Heart left ventricle (tissue), 16 donors: ENCODE measurements around the gene SLITRK2. TPM values are rescaled to one million over a fixed set of nuclear protein-coding genes. Genes with fewer than 3 reads are reported as not detected.

Experiments
- ATAC-seq, 4 donors: fragments of 200-7000 bp; cut with Tn5 transposase; one replicate each; pipeline ENCODE4 v1.9.1; 2020 to 2022; ENCODE audit warnings: moderate library complexity in 4 of 4, mild to moderate bottlenecking in 3 of 4, moderate number of reproducible peaks in 1 of 4
- DNase-seq, 5 donors: peaks; one replicate each; pipeline ENCODE4 v3.0.0-alpha.2; 2020
- H3K27ac ChIP-seq, 12 donors: fragments of 200-600 bp; sonication (generic) in 4 of 12; one replicate each; pipeline versions ENCODE4 v1.5.0 to v1.8.0; 2016 to 2022; ENCODE audit warnings: mild to moderate bottlenecking in 2 of 12
- H3K27me3 ChIP-seq, 9 donors: fragments of 200-600 bp; sonication (generic) in 2 of 9; one replicate each; pipeline versions ENCODE4 v1.5.1 to v1.8.0; 2016 to 2022; ENCODE audit warnings: mild to moderate bottlenecking in 3 of 9
- H3K36me3 ChIP-seq, 9 donors: fragments of 200-600 bp; sonication (generic) in 2 of 9; one replicate each; pipeline versions ENCODE4 v1.5.0 to v1.8.0; 2018 to 2022; ENCODE audit warnings: mild to moderate bottlenecking in 2 of 9
- H3K4me1 ChIP-seq, 12 donors: fragments of 200-600 bp; sonication (generic) in 4 of 12; one replicate each; pipeline versions ENCODE4 v1.5.0 to v1.8.0; 2016 to 2022; ENCODE audit warnings: mild to moderate bottlenecking in 3 of 12
- H3K4me3 ChIP-seq, 12 donors: fragments of 200-600 bp; sonication (generic) in 4 of 12; one replicate each; pipeline versions ENCODE4 v1.5.0 to v1.8.0; 2017 to 2022; ENCODE audit warnings: mild to moderate bottlenecking in 9 of 12, moderate library complexity in 4 of 12
- H3K9me3 ChIP-seq, 12 donors: fragments of 200-600 bp; sonication (generic) in 4 of 12; one replicate each; pipeline versions ENCODE4 v1.5.0 to v1.8.0; 2016 to 2022; ENCODE audit warnings: mild to moderate bottlenecking in 1 of 12
- CTCF ChIP-seq, 12 donors: fragments of 200-600 bp; sonication (generic) in 4 of 12; IDR thresholded peaks; one replicate each; pipeline versions ENCODE4 v1.5.0 to v1.8.0; 2018 to 2022; ENCODE audit warnings: antibody characterized with exemption in 12 of 12, mild to moderate bottlenecking in 5 of 12
- POLR2A ChIP-seq, 2 donors: fragments of 450-650 bp; IDR thresholded peaks; one replicate each; pipeline ENCODE4 v1.6.1; 2017; ENCODE audit warnings: antibody characterized with exemption in 2 of 2, mild to moderate bottlenecking in 2 of 2, moderate library complexity in 2 of 2
- WGBS, 4 donors: extraction: QIAGEN DNeasy Blood & Tissue Kit in 2 of 4; methylation state at CpG; one replicate each; pipeline versions ENCODE4 v1.1.5 to v1.1.7; 2013 to 2018; 5-methylcytosine and 5-hydroxymethylcytosine counted together
- intact Hi-C, 10 donors: fragments of 100-400 bp; cut with DNase I; formaldehyde crosslinking; loops; one replicate each; pipeline versions ENCODE4 v1.11.1 to v1.14.2; 2022
- polyA plus RNA-seq, 2 donors: library from polyadenylated mRNA; stranded (reverse); fragments of 200-250 nt; gene quantifications; one replicate each; pipeline ENCODE4 v1.2.3, GENCODE V29; 2013
- total RNA-seq, 9 donors: library from RNA; depleted of rRNA in 2 of 9; stranded (reverse); fragments of >200 nt in 2 of 9; fragmentation: NEBNext Ultra II Directional in 3 of 9; extraction: Animal tissue kit (Norgen Biotek cat#: 25700) in 3 of 9; gene quantifications; one replicate each; pipeline versions ENCODE4 v1.1.0 to v1.2.4, GENCODE V29; 2016 to 2023
- donor health status: ischemic (EF 13 %, LVEDD 7.1; RV severe dilation, severe dysfunction).
- donor health status: healthy with polysubstance abuse.
- donor health status: DM: no; HTN: yes; CAD: no.
- donor health status: DM: no; HTN: no; CAD: no.
- donor health status: ischemic (EF 25% LVEDD 6.9; RV normal size, moderate dysfunction).
- donor health status: ischemic (EF 25% LVEDD 5.7; RV mildly dilated, moderate dysfunction).
- donor health status: healthy.
- donor health status: DM: yes; HTN: yes; CAD: no.
- donor health status: ischemic (EF 35%, LVEDD 5.7; RV mildly dilated, moderate dysfunction).
- donor health status: nonischemic (EF 11% LVEDD 7.7; RV severe dilation, severe dysfunction).
- donor health status: DM: yes; HTN: yes; CAD: no.
- donor health status: PGD.
- donor health status: ischemic (EF 29% LVEDD 5.4; RV normal size, mild dysfunction).
- donor health status: nonischemic (EF 23%, LVEDD 6.1; RV moderate dilation, normal function).

Gene SLITRK2
- total and polyA plus RNA-seq, 11 donors: 0.05 to 1.1 (median 0.14) TPM

- peaks cover 0 to 18% (median 0%) of the 10 kb centered on the region in 9 donors for H3K27me3 ChIP-seq
- H3K4me3 ChIP-seq: no peak overlapping the region
- no peaks in the 10 kb centered on the region for H3K4me1 ChIP-seq
- no peak for TF ChIP-seq POLR2A (IDR thresholded peaks at IDR 0.05)
- peak in 6 of 12 donors; percentile 11 to 39 (median 28) for TF ChIP-seq CTCF (IDR thresholded peaks at IDR 0.05)
- H3K9me3 ChIP-seq: no peaks in the 10 kb centered on the region
- intact Hi-C loops: no loop called here
- H3K36me3 ChIP-seq: no peaks in the 10 kb centered on the region
- no peak for ATAC-seq
- DNase-seq: no peak
- H3K27ac ChIP-seq: no peak overlapping the region
- WGBS, 4 donors: 4 to 8% (median 7%) methylated on average over 4 of the region's 4 CpGs
Observed at GRCh38 chrX:145825896-145826295, 8.3 kb downstream of the SLITRK2 start.

- no peak for TF ChIP-seq POLR2A (IDR thresholded peaks at IDR 0.05)
- no peak for TF ChIP-seq CTCF (IDR thresholded peaks at IDR 0.05)
- H3K9me3 ChIP-seq: no peaks in the 10 kb centered on the region
- no peak overlapping the region for H3K27ac ChIP-seq
- H3K4me3 ChIP-seq: no peak overlapping the region
- ATAC-seq (no peak), DNase-seq (no peak)
- H3K4me1 ChIP-seq: no peaks in the 10 kb centered on the region
- H3K36me3 ChIP-seq: no peaks in the 10 kb centered on the region
- 60 to 77% (median 63%) methylated on average over 4 of the region's 4 CpGs for WGBS, 4 donors
- peaks cover 0 to 18% (median 0%) of the 10 kb centered on the region in 9 donors for H3K27me3 ChIP-seq
- intact Hi-C loops: no loop called here
Observed at GRCh38 chrX:145826466-145826865, 8.8 kb downstream of the SLITRK2 start.

GRCh38 chrX:145832796-145833195 lies 15.2 kb downstream of the SLITRK2 start:
- Histone ChIP-seq H3K27me3 (peaks cover 0 to 5% (median 0%) of the 10 kb centered on the region in 9 donors), H3K4me3 (no peak overlapping the region), H3K36me3 (no peaks in the 10 kb centered on the region), H3K27ac (no peak overlapping the region), H3K9me3 (no peaks in the 10 kb centered on the region), H3K4me1 (no peaks in the 10 kb centered on the region)
- ATAC-seq (no peak), DNase-seq (no peak)
- TF ChIP-seq POLR2A (IDR thresholded peaks at IDR 0.05) (no peak), CTCF (IDR thresholded peaks at IDR 0.05) (no peak)
- WGBS, 4 donors: 55 to 60% (median 58%) methylated on average over 5 of the region's 5 CpGs
- intact Hi-C loops: no loop called here

- ATAC-seq (no peak), DNase-seq (no peak)
- Histone ChIP-seq H3K9me3 (no peaks in the 10 kb centered on the region), H3K4me1 (no peaks in the 10 kb centered on the region), H3K27ac (no peak overlapping the region), H3K4me3 (no peak overlapping the region), H3K36me3 (no peaks in the 10 kb centered on the region), H3K27me3 (no peaks in the 10 kb centered on the region)
- intact Hi-C loops: no loop called here
- no peak for TF ChIP-seq CTCF (IDR thresholded peaks at IDR 0.05)
- TF ChIP-seq POLR2A (IDR thresholded peaks at IDR 0.05): no peak
- WGBS, 4 donors: 64 to 84% (median 80%) methylated on average over 9 of the region's 9 CpGs
Observed at GRCh38 chrX:145840531-145840930, 22.9 kb downstream of the SLITRK2 start.
